Esophagus muscularis mucosa (tissue), 4 donors: ENCODE measurements around the gene FOXC2. TPM values are rescaled to one million over a fixed set of nuclear protein-coding genes. Genes with fewer than 3 reads are reported as not detected.

Source experiments
- DNase-seq: peaks from one replicate; pipeline ENCODE4 v3.0.0-alpha.2; 2017; ENCODE audit errors: extremely low spot score
- H3K27ac ChIP-seq, 4 donors: fragments of 200-600 bp; sonication (generic); replicated peaks in 1 of 4; 1 replicate in 3 of 4; 2 replicates in 1 of 4; pipeline ENCODE4 v1.5.1; 2016 to 2019; ENCODE audit warnings: mild to moderate bottlenecking in 1 of 4
- H3K27me3 ChIP-seq, 4 donors: fragments of 200-600 bp; sonication (generic); one replicate each; pipeline versions ENCODE4 v1.5.1 to v1.6.0; 2016 to 2019
- H3K36me3 ChIP-seq, 4 donors: fragments of 200-600 bp; sonication (generic); one replicate each; pipeline ENCODE4 v1.5.1; 2016 to 2019
- H3K4me1 ChIP-seq, 4 donors: fragments of 200-600 bp; sonication (generic); one replicate each; pipeline ENCODE4 v1.5.1; 2016 to 2019
- H3K4me3 ChIP-seq, 4 donors: fragments of 200-600 bp; sonication (generic); 1 replicate in 2 of 4; 2 replicates in 2 of 4; pipeline ENCODE4 v1.5.1; 2016 to 2019; ENCODE audit warnings: mild to moderate bottlenecking in 4 of 4, moderate library complexity in 1 of 4
- H3K9me3 ChIP-seq, 4 donors: fragments of 200-600 bp; sonication (generic); 1 replicate in 3 of 4; 2 replicates in 1 of 4; pipeline ENCODE4 v1.5.1; 2016 to 2019
- CTCF ChIP-seq, 3 experiments: fragments of 200-600 bp in 2 of 3; fragments of 450-650 bp in 1 of 3; sonication (generic) in 2 of 3; IDR thresholded peaks; one replicate each; pipeline ENCODE4 v1.5.1; 2017 to 2019; ENCODE audit warnings: antibody characterized with exemption in 3 of 3, mild to moderate bottlenecking in 2 of 3, moderate library complexity in 1 of 3
- EP300 ChIP-seq: sonication (generic); formaldehyde crosslinking; IDR thresholded peaks from one replicate; pipeline ENCODE4 v1.6.1; 2017; ENCODE audit warnings: antibody characterized with exemption
- POLR2A ChIP-seq: fragments of 450-650 bp; IDR thresholded peaks from one replicate; pipeline ENCODE4 v1.6.1; 2017; ENCODE audit warnings: antibody characterized with exemption, moderate library complexity, mild to moderate bottlenecking, low read depth
- POLR2AphosphoS5 ChIP-seq, 2 donors: sonication (generic); formaldehyde crosslinking; IDR thresholded peaks; one replicate each; pipeline ENCODE4 v1.6.1; 2017; ENCODE audit warnings: antibody characterized with exemption in 2 of 2
- WGBS: methylation state at CpG from one replicate; pipeline ENCODE4 v1.1.5; 2018; 5-methylcytosine and 5-hydroxymethylcytosine counted together
- intact Hi-C: fragments of 100-400 bp; cut with DNase I; formaldehyde crosslinking; loops from one replicate; pipeline ENCODE4 v1.15.1; 2023
- total RNA-seq, 4 donors: library from RNA; depleted of rRNA; stranded (reverse); fragments of >200 nt; gene quantifications; one replicate each; pipeline versions ENCODE4 v1.1.0 to v1.2.1, GENCODE V29; 2016

The FOXC2 gene
- total RNA-seq, 4 donors from 2014 or later = 0.71 to 1.7 (median 1.1) TPM

DNA sequence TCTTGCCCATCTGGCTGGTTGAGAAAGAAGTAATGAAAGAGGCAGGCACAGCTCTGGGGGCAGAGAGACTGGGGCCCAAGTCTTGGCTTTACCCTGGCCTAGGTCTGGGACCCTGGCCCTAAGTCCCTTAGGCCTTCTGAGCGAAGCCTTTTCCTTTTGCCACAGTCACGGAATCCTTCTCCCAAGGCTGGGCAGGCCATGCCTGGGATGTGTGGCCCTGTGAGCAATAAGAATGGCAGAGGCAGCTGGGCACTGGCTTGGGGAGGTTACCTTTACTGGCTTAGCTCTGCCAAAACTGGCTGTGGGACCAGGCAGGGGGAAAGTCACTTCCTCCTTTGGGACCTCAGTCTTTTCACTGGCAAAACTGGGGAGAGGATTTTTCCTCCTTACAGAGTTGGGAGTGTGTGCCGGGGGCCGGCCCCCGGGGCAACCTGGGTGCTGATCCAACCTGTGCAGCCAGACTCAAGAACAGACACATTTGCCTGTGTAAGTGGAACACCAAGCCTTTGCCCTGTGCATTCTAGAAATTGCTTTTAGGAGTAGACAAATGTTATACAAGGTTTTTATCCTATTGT is 43.4 kb upstream of the FOXC2 start:
- Histone ChIP-seq H3K4me3 (no peak overlapping the region), H3K27ac (no peak overlapping the region), H3K27me3 (peaks cover 0 to 11% (median 0%) of the 10 kb centered on the region in 4 donors), H3K36me3 (no peaks in the 10 kb centered on the region), H3K4me1 (peaks cover 10 to 36% (median 20%) of the 10 kb centered on the region in 4 donors), H3K9me3 (no peaks in the 10 kb centered on the region)
- 62% methylated on average over 5 of the region's 5 CpGs for WGBS
- no peak for DNase-seq
- intact Hi-C loops = loop anchor here (5.0 kb wide), 1 partner anchor 701 kb away; no protein-coding TSS in a partner anchor
- TF ChIP-seq EP300 (no peak), POLR2A (no peak), POLR2AphosphoS5 (IDR thresholded peaks at IDR 0.05) (no peak), CTCF (IDR thresholded peaks at IDR 0.05) (no peak)

GRCh38 chr16:86524029-86524428 is 42.6 kb upstream of the FOXC2 start:
- WGBS = 40% methylated on average over 6 of the region's 6 CpGs
- Histone ChIP-seq H3K4me1 (peaks cover 10 to 28% (median 17%) of the 10 kb centered on the region in 4 donors), H3K9me3 (no peaks in the 10 kb centered on the region), H3K27ac (no peak overlapping the region), H3K36me3 (no peaks in the 10 kb centered on the region), H3K27me3 (peaks cover 0 to 11% (median 0%) of the 10 kb centered on the region in 4 donors), H3K4me3 (no peak overlapping the region)
- DNase-seq = no peak
- intact Hi-C loops = loop anchor here (5.0 kb wide), 1 partner anchor 702 kb away; no protein-coding TSS in a partner anchor
- TF ChIP-seq POLR2AphosphoS5 (IDR thresholded peaks at IDR 0.05) (no peak), CTCF (IDR thresholded peaks at IDR 0.05) (no peak), EP300 (no peak), POLR2A (no peak)

GRCh38 chr16:86525696-86526095 is 40.9 kb upstream of the FOXC2 start:
- H3K27ac ChIP-seq = no peak overlapping the region
- WGBS = 70% methylated on average over 12 of the region's 12 CpGs
- no peak for DNase-seq

GRCh38 chr16:86527366-86527765 is 39.3 kb upstream of the FOXC2 start:
- H3K4me3 ChIP-seq = no peak overlapping the region
- TF ChIP-seq POLR2AphosphoS5 (IDR thresholded peaks at IDR 0.05) (no peak), POLR2A (no peak), CTCF (IDR thresholded peaks at IDR 0.05) (no peak), EP300 (no peak)
- peaks cover 0 to 13% (median 11%) of the 10 kb centered on the region in 4 donors for H3K36me3 ChIP-seq
- WGBS = 96% methylated on average over 15 of the region's 15 CpGs
- H3K27ac ChIP-seq = no peak overlapping the region
- H3K27me3 ChIP-seq = peaks cover 0 to 6% (median 0%) of the 10 kb centered on the region in 4 donors
- no peaks in the 10 kb centered on the region for H3K9me3 ChIP-seq
- peaks cover 3 to 27% (median 16%) of the 10 kb centered on the region in 4 donors for H3K4me1 ChIP-seq
- intact Hi-C loops = no loop called here
- DNase-seq = no peak

More at GRCh38 chr16:86525696-86526095, 40.9 kb upstream of the FOXC2 start:
- Histone ChIP-seq H3K4me3 (no peak overlapping the region), H3K27me3 (peaks cover 0 to 11% (median 0%) of the 10 kb centered on the region in 4 donors), H3K36me3 (peaks cover 0 to 3% (median 0%) of the 10 kb centered on the region in 4 donors), H3K4me1 (peaks cover 0 to 18% (median 8%) of the 10 kb centered on the region in 4 donors), H3K9me3 (no peaks in the 10 kb centered on the region)
- intact Hi-C loops = no loop called here
- TF ChIP-seq CTCF (IDR thresholded peaks at IDR 0.05) (no peak), EP300 (no peak), POLR2AphosphoS5 (IDR thresholded peaks at IDR 0.05) (no peak), POLR2A (no peak)
